Skin of body (tissue), 2 donors: ENCODE data around the gene CNOT4. TPM values are rescaled to one million over a fixed set of nuclear protein-coding genes. Genes with fewer than 3 reads are reported as not detected.
"Not testable (repeated sequence)": the region's sequence is repeated elsewhere in the genome, so short reads cannot be mapped to it uniquely, and the experiment has no call there.

Experiments
- DNase-seq: peaks from one replicate; lab custom pipeline; 2025; lab: John Stamatoyannopoulos, UW
- total RNA-seq: library from RNA; depleted of rRNA; stranded (reverse); fragments of >200 nt; gene quantifications from one replicate; pipeline ENCODE4 v1.2.3, GENCODE V29; 2014

CNOT4 gene
- total RNA-seq, 1 donor from 2014 or later: 23.1 TPM

GRCh38 chr7:135327458-135327857, 182.4 kb downstream of the CNOT4 start:
- DNase-seq: no peak

GRCh38 chr7:135326636-135327280, 183.1 kb downstream of the CNOT4 start:
- DNase-seq: no peak

- no peak for DNase-seq
These were observed 187.1 kb downstream of the CNOT4 start for GRCh38 chr7:135322571-135323340.

GRCh38 chr7:135321556-135321955, 188.3 kb downstream of the CNOT4 start:
- no peak for DNase-seq

- DNase-seq: not testable (repeated sequence)
These were observed 188.9 kb downstream of the CNOT4 start for GRCh38 chr7:135320953-135321352.

GRCh38 chr7:135320268-135320667, 189.6 kb downstream of the CNOT4 start:
- no peak for DNase-seq

- no peak for DNase-seq
These were observed 192.1 kb downstream of the CNOT4 start for GRCh38 chr7:135317676-135318325.

GRCh38 chr7:135316648-135317313, 193.1 kb downstream of the CNOT4 start:
- no peak for DNase-seq

- DNase-seq: no peak
These were observed 195.9 kb downstream of the CNOT4 start for GRCh38 chr7:135313971-135314370.

Other genes starting within 250 kb of the CNOT4 start
- gene NUP205, start 47.8 kb upstream of the CNOT4 start, total RNA-seq: 35.5 TPM
- gene STMP1, start 152.4 kb upstream of the CNOT4 start, total RNA-seq: 18.6 TPM
- 0.10 TPM for gene SLC13A4, start 218.1 kb upstream of the CNOT4 start, total RNA-seq
- 2.8 TPM for gene FAM180A, start 238.7 kb upstream of the CNOT4 start, total RNA-seq